Stimulated activated naive B cell treated with anti-CD40 and anti-IgM and Interleukin-4, amounts not matched to agents 10 μg/mL and 1 μg/mL and 100 μg/mL, for 72 hours (primary cell): ENCODE data around the gene BTBD8.

Experiments used
- ATAC-seq, 2 donors: fragments of 150-1000 bp; cut with Tn5 transposase; replicated peaks; 2 replicates each; pipeline ENCODE4 v1.10.0; 2021; ENCODE audit warnings: moderate library complexity in 1 of 2
- DNase-seq: peaks from one replicate; pipeline ENCODE4 v3.0.0; 2021
- H3K27ac Mint-ChIP-seq: one replicate; pipeline ENCODE4 v1.8.0; 2022; ENCODE audit warnings: mild to moderate bottlenecking, mixed read lengths
- H3K27me3 Mint-ChIP-seq, 2 donors: one replicate each; pipeline ENCODE4 v1.8.0; 2022; ENCODE audit warnings: mixed read lengths in 2 of 2
- H3K36me3 Mint-ChIP-seq, 2 donors: one replicate each; pipeline ENCODE4 v1.8.0; 2022; ENCODE audit warnings: mixed read lengths in 2 of 2, mild to moderate bottlenecking in 1 of 2
- H3K4me1 Mint-ChIP-seq, 2 donors: one replicate each; pipeline ENCODE4 v1.8.0; 2022; ENCODE audit warnings: mixed read lengths in 2 of 2, mild to moderate bottlenecking in 1 of 2
- H3K4me3 Mint-ChIP-seq, 2 donors: one replicate each; pipeline ENCODE4 v1.8.0; 2022; ENCODE audit warnings: mild to moderate bottlenecking in 2 of 2, mixed read lengths in 2 of 2, moderate library complexity in 1 of 2
- H3K9me3 Mint-ChIP-seq, 2 donors: one replicate each; pipeline ENCODE4 v1.8.0; 2022; ENCODE audit warnings: mixed read lengths in 2 of 2, mild to moderate bottlenecking in 1 of 2

The BTBD8 gene

GRCh38 chr1:92191726-92192125, 111.6 kb downstream of the BTBD8 start:
- H3K36me3 Mint-ChIP-seq, result no peaks in the 10 kb centered on the region
- peaks cover 0 to 7% of the 10 kb centered on the region in 2 donors for H3K27me3 Mint-ChIP-seq
- no peak for ATAC-seq
- no peaks in the 10 kb centered on the region for H3K9me3 Mint-ChIP-seq
- no peak overlapping the region for H3K27ac Mint-ChIP-seq
- no peak for DNase-seq
- H3K4me3 Mint-ChIP-seq, result no peak overlapping the region
- no peaks in the 10 kb centered on the region for H3K4me1 Mint-ChIP-seq

DNA sequence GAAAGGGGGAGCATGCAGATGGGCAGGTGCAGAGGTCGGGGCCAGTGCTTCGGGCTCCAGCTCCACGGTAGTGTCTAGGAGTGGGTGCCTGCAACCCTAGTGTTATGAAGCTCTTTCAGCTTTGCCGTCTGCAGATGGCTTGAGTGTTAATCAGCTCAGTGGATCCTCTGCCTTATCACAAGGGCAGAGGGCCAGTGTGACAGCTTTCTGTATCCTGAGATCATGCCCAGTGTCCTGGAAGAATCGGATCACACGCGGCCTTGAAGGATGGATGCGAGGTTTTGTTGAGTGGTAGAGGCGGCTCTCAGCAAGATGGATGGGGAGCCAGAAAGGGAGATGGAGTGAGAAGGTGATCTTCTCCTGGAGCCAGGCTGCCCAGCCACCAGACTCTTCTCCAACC, 112.1 kb downstream of the BTBD8 start:
- peaks cover 0 to 7% of the 10 kb centered on the region in 2 donors for H3K27me3 Mint-ChIP-seq
- no peaks in the 10 kb centered on the region for H3K36me3 Mint-ChIP-seq
- no peak overlapping the region for H3K27ac Mint-ChIP-seq
- ATAC-seq (no peak), DNase-seq (no peak)
- H3K9me3 Mint-ChIP-seq, result no peaks in the 10 kb centered on the region
- H3K4me1 Mint-ChIP-seq, result no peaks in the 10 kb centered on the region
- H3K4me3 Mint-ChIP-seq, result no peak overlapping the region

- ATAC-seq (no peak), DNase-seq (no peak)
- no peak overlapping the region for H3K4me3 Mint-ChIP-seq
- no peaks in the 10 kb centered on the region for H3K4me1 Mint-ChIP-seq
- H3K27me3 Mint-ChIP-seq, result no peaks in the 10 kb centered on the region
- no peaks in the 10 kb centered on the region for H3K9me3 Mint-ChIP-seq
- no peak overlapping the region for H3K27ac Mint-ChIP-seq
- H3K36me3 Mint-ChIP-seq, result no peaks in the 10 kb centered on the region
These were observed 114.4 kb downstream of the BTBD8 start for GRCh38 chr1:92194511-92194910.

DNA sequence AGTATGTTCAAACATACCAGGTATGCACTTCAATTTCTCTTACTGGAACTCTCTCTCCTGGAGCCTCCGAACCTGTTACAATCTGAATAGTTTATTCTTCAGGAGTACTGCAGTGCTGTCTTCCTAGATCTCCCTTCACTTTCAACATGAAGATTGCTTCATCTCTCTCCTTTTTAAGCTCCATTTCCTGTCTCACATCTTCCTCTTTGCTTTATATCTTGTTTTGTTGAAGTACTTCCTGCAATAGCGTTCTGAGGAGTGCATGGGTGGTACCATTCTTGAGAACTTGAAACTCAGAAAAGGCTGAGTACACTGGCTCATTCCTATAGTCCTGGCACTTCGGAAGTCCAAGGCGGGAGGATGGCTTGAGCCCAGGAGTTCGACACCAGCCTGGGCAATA, 121.8 kb downstream of the BTBD8 start:
- Mint-ChIP-seq H3K4me1 (no peaks in the 10 kb centered on the region), H3K4me3 (no peak overlapping the region), H3K27me3 (no peaks in the 10 kb centered on the region), H3K27ac (no peak overlapping the region), H3K9me3 (peaks cover 0 to 2% of the 10 kb centered on the region in 2 donors), H3K36me3 (no peaks in the 10 kb centered on the region)
- ATAC-seq (no peak), DNase-seq (no peak)

GRCh38 chr1:92203105-92203504, 123.0 kb downstream of the BTBD8 start:
- Mint-ChIP-seq H3K9me3 (peaks cover 0 to 2% of the 10 kb centered on the region in 2 donors), H3K4me3 (no peak overlapping the region), H3K27ac (no peak overlapping the region), H3K36me3 (no peaks in the 10 kb centered on the region), H3K27me3 (no peaks in the 10 kb centered on the region), H3K4me1 (no peaks in the 10 kb centered on the region)
- no peak for DNase-seq
- no peak for ATAC-seq

DNA sequence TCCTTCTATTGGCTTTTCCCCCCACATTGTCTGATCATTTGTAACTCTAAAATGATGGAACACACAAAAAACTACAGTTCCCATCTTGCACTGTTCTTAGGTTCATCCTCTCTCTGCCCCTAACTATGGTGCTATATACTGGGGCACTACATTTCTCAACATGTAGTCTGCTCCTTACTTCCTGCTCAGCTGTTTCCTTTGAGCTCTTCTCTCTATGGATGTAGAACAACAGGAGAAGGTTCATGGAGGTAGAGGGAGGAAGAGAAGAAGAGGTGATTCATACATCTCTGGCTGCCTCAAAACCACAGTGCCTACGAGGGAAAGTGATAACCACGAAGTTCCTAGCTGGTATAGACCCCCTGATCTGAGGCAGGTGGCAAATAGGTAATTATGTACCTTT, 130.6 kb downstream of the BTBD8 start:
- Mint-ChIP-seq H3K4me1 (peaks cover 0 to 2% of the 10 kb centered on the region in 2 donors), H3K4me3 (no peak overlapping the region), H3K27ac (no peak overlapping the region), H3K27me3 (peaks cover 0 to 8% of the 10 kb centered on the region in 2 donors), H3K36me3 (no peaks in the 10 kb centered on the region), H3K9me3 (peaks cover 0 to 4% of the 10 kb centered on the region in 2 donors)
- ATAC-seq (no peak), DNase-seq (no peak)

- peaks cover 0 to 2% of the 10 kb centered on the region in 2 donors for H3K9me3 Mint-ChIP-seq
- no peak overlapping the region for H3K4me3 Mint-ChIP-seq
- ATAC-seq (no peak), DNase-seq (no peak)
- H3K27ac Mint-ChIP-seq, result no peak overlapping the region
- H3K4me1 Mint-ChIP-seq, result peaks cover 0 to 2% of the 10 kb centered on the region in 2 donors
- no peaks in the 10 kb centered on the region for H3K36me3 Mint-ChIP-seq
- peaks cover 0 to 8% of the 10 kb centered on the region in 2 donors for H3K27me3 Mint-ChIP-seq
These were observed 131.0 kb downstream of the BTBD8 start for GRCh38 chr1:92211166-92211565.

- H3K9me3 Mint-ChIP-seq, result no peaks in the 10 kb centered on the region
- H3K4me1 Mint-ChIP-seq, result no peaks in the 10 kb centered on the region
- DNase-seq, result no peak
- peaks cover 0 to 3% of the 10 kb centered on the region in 2 donors for H3K27me3 Mint-ChIP-seq
- H3K27ac Mint-ChIP-seq, result no peak within 1 kb of the TSS
- no peak for ATAC-seq
- no peaks in the 10 kb centered on the region for H3K36me3 Mint-ChIP-seq
- H3K4me3 Mint-ChIP-seq, result no peak within 1 kb of the TSS
These were observed 137.6 kb downstream of the BTBD8 start, which contains the start of gene C1orf146 for GRCh38 chr1:92217721-92218120. Gene C1orf146 (plus strand): TSS chr1:92217915. CDS start chr1:92231421, 13,506 bp downstream.

GRCh38 chr1:92218559-92218958, 138.4 kb downstream of the BTBD8 start:
- Mint-ChIP-seq H3K4me1 (no peaks in the 10 kb centered on the region), H3K4me3 (no peak overlapping the region), H3K27ac (no peak overlapping the region), H3K27me3 (peaks cover 0 to 3% of the 10 kb centered on the region in 2 donors), H3K36me3 (no peaks in the 10 kb centered on the region), H3K9me3 (peaks cover 0 to 2% of the 10 kb centered on the region in 2 donors)
- ATAC-seq (no peak), DNase-seq (no peak)

DNA sequence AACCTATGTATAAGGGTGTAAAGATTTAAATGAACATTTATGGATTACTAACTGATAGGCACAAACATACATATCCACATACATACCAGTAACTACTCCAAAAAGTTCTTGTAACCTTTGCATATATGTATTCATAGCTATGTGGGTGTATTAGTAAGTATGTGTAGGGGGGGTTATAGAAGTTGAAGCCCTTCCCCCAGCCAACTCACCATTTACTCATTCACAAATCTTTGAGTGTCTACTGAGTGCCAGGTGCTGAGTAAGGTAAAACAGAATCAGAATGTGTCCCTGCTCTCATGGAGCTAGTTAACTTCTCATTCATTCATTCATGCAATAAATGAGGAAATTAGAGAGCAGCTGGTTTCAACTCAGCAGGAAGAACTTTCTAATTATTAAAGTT, 138.9 kb downstream of the BTBD8 start:
- DNase-seq (no peak), ATAC-seq (no peak)
- H3K27me3 Mint-ChIP-seq, result peaks cover 0 to 3% of the 10 kb centered on the region in 2 donors
- no peak overlapping the region for H3K27ac Mint-ChIP-seq
- H3K36me3 Mint-ChIP-seq, result no peaks in the 10 kb centered on the region
- H3K4me1 Mint-ChIP-seq, result no peaks in the 10 kb centered on the region
- no peak overlapping the region for H3K4me3 Mint-ChIP-seq
- peaks cover 0 to 2% of the 10 kb centered on the region in 2 donors for H3K9me3 Mint-ChIP-seq

DNA sequence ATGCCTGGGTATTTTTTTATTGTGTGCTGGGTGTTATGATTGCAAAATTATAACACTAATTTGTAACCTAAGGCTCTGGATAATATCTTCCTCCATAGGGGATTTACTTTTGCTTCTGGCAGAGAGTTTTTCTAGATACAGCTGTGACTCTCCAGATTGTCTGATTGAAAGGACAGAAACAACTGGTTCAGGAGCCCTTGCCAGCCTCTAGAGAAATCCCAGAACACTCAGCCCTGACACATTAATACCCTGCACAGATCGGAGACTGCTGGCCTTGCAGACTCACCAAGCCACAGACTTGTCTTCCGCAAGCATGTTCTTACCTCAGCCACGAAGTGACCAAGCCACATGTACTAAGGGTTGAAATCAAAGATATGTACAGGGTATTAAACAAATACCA, 148.3 kb downstream of the BTBD8 start:
- ATAC-seq, result no peak
- peaks cover 0 to 7% of the 10 kb centered on the region in 2 donors for H3K27me3 Mint-ChIP-seq
- no peak overlapping the region for H3K27ac Mint-ChIP-seq
- no peaks in the 10 kb centered on the region for H3K4me1 Mint-ChIP-seq
- no peaks in the 10 kb centered on the region for H3K9me3 Mint-ChIP-seq
- H3K36me3 Mint-ChIP-seq, result no peaks in the 10 kb centered on the region
- H3K4me3 Mint-ChIP-seq, result no peak overlapping the region
- DNase-seq, result no peak

DNA sequence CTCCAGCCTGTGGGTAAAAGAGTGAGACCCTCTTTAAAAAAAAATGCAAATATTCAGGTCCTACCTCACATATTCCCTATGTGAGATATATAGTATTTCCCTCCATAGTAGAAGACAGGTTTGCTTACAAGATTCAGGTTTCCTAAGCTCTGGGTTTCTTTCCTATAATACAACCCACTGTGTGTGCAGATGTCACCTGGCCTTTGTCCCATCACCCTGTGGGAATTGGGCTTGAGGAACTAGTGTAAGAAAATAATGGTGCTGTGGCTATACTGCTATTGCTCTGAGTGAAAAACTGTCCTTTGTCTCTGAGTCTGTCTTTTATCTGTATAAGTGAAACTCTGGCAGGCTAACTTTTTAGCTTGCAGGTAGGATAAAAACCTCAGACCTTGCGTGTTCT, 150.6 kb downstream of the BTBD8 start:
- peaks cover 0 to 7% of the 10 kb centered on the region in 2 donors for H3K27me3 Mint-ChIP-seq
- no peaks in the 10 kb centered on the region for H3K9me3 Mint-ChIP-seq
- no peaks in the 10 kb centered on the region for H3K36me3 Mint-ChIP-seq
- no peak for ATAC-seq
- H3K4me3 Mint-ChIP-seq, result no peak overlapping the region
- H3K4me1 Mint-ChIP-seq, result no peaks in the 10 kb centered on the region
- H3K27ac Mint-ChIP-seq, result no peak overlapping the region
- no peak for DNase-seq
